NCI-H2081 (cell line): Measurements from ENCODE around the gene HSP90AA1.
A peak's percentile ranks its signal among the peaks of the same experiment; 100 is the strongest.
"Not testable (repeated sequence)": the region's sequence is repeated elsewhere in the genome, so short reads cannot be mapped to it uniquely, and the experiment has no call there.

Experiments used
- DNase-seq, 2 experiments: peaks; one replicate each; lab custom pipeline; 2025; lab: John Stamatoyannopoulos, UW

The HSP90AA1 gene

GRCh38 chr14:102094101-102094500, 7.3 kb upstream of the HSP90AA1 start:
- no peak for DNase-seq

GRCh38 chr14:102092806-102093205, 6.0 kb upstream of the HSP90AA1 start:
- DNase-seq: no peak

GRCh38 chr14:102090713-102091112, 3.9 kb upstream of the HSP90AA1 start:
- DNase-seq: no peak

- no peak for DNase-seq
Measured at GRCh38 chr14:102089621-102090343, 2.9 kb upstream of the HSP90AA1 start.

GRCh38 chr14:102088012-102088792, 1.4 kb upstream of the HSP90AA1 start:
- DNase-seq: no peak

GRCh38 chr14:102087762-102088011, 843 bp upstream of the HSP90AA1 start:
- DNase-seq: no peak

GRCh38 chr14:102086709-102086971, 204 bp downstream of the HSP90AA1 start:
- DNase-seq: no peak

- DNase-seq: peak; percentile 35 to 51
Measured at GRCh38 chr14:102085948-102086708, 716 bp downstream of the HSP90AA1 start.

- DNase-seq: peak; percentile 16 to 53
Measured at GRCh38 chr14:102085488-102085887, 1.4 kb downstream of the HSP90AA1 start.

- DNase-seq: no peak
Measured at GRCh38 chr14:102084931-102085330, 1.9 kb downstream of the HSP90AA1 start.

- DNase-seq: not testable (repeated sequence)
Measured at GRCh38 chr14:102084522-102084921, 2.3 kb downstream of the HSP90AA1 start.

GRCh38 chr14:102081231-102082080, 5.4 kb downstream of the HSP90AA1 start:
- peak in 1 of 2 experiments; percentile 6 for DNase-seq

GRCh38 chr14:102080183-102081080, 6.4 kb downstream of the HSP90AA1 start:
- DNase-seq: no peak

- no peak for DNase-seq
Measured at GRCh38 chr14:102079700-102079979, 7.2 kb downstream of the HSP90AA1 start.

GRCh38 chr14:102078831-102079699, 7.8 kb downstream of the HSP90AA1 start:
- DNase-seq: no peak

- DNase-seq: not testable (repeated sequence)
Measured at GRCh38 chr14:102078361-102078791, 8.5 kb downstream of the HSP90AA1 start.

- no peak for DNase-seq
Measured at GRCh38 chr14:102077382-102077709, 9.5 kb downstream of the HSP90AA1 start.

- DNase-seq: no peak
Measured at GRCh38 chr14:102075155-102075554, 11.7 kb downstream of the HSP90AA1 start.

- DNase-seq: no peak
Measured at GRCh38 chr14:102074415-102074964, 12.4 kb downstream of the HSP90AA1 start.
